ENCODE data around the gene ADCY6.
A peak's percentile ranks its signal among the peaks of the same experiment; 100 is the strongest.

Gene ADCY6

DNA sequence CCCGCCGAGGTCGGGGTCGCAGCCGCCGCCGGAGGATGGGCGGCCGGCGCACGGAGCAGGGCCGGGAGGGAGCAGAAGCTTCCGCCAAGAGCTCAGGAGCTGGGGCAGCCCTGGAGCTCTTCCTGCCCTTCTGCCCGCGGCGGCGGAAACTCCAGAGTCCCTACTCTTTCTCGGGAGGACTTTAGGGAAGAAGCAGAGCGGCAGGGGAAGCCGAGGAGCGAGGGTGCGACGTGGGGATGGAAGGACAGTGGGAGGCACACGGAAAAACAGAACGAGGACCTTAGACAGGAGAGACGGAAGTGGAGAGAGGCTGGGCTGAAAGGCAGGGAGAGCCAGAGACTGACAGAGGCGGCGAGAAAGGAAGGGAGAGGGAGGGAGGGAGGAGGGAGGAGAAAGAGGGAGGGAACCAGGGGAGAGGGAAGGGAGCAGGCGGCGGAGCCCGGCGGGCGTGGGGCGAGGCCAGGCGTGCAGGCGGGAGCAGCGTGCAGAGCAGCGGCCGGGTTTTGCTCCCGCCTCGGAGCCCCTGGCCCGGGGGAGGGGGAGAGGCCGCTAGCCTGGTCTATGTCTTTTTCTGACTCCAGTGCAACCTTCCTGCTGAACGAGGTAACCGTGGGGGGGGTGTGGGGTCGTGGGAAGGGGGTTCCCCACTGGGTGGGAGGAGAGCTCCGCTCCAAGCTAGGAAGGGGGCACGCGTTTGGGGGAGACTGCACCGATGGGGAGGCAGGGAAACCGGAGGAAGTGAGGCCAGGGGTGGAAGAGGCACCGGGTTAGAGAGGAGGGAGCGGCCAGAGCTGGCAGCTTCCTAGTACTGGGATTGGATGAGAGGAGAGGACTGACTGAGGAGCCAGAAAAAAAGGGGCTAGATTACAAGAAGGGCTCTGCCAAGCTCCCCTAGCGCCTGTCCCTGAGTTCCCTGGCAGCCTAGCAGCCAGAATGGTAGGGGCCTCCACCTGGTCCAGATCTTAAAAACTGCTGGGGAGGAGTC lies 26.5 kb upstream of the ADCY6 start:
- DNase-seq, result peak; percentile 75 to 78

DNA sequence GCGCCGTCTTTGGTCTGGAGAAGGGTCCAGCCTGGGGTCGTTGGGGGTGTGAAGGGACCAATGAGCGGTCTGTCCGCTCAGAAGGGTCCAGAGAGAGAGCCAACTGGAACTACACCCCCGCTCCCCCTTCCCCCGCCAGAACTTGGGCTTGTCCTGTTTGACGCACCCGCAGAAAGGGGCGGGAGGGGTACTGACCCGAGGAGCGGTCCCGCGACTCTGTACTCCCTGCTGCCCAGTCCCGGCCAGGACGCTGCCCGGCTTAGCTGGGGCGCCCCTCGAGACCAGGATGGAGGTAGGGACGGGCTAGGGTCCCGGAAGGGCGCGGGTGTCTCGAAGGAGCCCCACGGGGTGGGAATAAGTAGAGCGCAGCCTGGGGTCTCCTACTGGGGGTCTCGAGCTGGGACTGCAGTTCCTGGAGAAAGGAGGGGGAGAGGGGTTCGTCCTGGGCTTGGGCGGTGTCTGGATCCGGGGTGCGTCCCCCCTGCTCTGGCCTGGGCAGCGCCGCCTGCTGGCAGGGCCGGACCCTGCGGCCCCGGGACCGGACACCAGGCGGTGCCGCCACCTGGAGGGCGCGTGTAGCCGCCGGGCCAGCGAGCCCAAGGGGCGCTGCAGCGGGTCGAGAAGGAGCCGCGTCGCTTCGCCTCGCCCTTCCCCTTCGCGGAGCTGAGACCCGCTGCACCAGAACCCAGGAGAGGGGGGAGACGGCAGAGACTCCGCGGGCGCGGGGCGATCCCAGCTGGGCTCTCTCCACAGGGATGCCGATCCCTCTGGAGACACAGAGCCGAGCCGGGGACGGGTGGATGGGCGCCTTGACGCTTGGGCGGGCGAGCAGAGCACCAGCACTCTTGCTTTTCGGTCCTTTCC lies 25.6 kb upstream of the ADCY6 start:
- peak; percentile 53 to 67 for DNase-seq

DNA sequence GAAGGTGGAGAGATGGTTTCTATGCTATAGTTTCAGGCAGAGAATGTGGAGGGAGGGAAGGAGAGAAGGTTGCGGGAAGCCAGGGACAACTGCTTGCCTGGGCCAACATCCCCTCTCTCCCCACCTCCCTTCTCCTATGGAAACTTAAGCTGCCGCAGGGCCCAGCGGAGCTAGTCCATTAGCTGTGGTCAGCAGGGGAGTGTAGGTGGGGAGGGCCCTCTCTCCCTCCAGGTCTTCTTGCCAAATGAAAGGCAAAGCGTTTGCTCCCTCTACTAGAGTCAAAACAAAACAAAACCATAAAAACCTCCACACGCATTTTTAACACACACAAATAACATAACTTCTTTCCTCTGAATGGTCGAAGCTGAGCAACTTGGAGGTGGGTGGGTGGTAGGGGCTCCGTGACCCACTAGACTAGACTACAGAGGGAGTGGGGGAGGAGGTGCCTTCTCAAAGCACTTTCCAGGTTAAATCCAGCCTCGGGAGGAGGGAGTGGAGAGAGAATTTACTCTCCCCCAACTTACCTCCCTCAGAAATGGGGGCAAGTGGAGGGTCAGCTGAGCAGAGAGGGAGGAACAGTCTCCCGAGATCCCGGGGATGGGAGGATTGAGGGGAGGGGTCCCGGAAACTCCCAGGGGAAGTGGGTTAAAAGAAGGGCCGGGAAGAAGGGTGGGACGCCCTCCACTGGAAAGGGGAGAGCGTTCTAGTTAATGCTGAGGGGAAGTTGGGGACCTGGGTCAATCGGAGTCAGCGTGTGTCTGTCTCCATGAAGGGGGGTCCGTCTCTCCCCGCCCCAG lies 24.8 kb upstream of the ADCY6 start:
- peak in 1 of 2 experiments; percentile 15 for DNase-seq

DNA sequence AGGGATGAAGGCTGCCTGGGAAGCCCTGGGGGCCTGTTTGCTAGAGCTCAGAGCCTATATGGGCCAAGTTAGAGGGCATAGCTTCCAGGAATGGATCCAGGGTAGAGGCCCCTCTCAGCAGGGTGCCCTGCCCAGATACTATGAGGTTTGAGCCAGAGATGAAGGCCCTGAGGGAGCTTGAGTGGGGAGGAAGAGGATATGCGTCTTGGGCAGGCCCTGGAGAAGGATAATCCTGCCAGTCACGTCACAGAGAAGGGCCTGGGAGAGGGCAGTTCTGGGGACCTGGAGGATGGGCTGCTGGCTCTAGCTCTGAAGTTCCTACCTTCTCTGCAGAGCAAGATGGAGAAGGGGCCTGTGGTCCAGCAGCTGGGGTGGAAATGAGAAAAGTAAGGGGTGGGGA lies 23.5 kb upstream of the ADCY6 start:
- DNase-seq, result no peak

DNA sequence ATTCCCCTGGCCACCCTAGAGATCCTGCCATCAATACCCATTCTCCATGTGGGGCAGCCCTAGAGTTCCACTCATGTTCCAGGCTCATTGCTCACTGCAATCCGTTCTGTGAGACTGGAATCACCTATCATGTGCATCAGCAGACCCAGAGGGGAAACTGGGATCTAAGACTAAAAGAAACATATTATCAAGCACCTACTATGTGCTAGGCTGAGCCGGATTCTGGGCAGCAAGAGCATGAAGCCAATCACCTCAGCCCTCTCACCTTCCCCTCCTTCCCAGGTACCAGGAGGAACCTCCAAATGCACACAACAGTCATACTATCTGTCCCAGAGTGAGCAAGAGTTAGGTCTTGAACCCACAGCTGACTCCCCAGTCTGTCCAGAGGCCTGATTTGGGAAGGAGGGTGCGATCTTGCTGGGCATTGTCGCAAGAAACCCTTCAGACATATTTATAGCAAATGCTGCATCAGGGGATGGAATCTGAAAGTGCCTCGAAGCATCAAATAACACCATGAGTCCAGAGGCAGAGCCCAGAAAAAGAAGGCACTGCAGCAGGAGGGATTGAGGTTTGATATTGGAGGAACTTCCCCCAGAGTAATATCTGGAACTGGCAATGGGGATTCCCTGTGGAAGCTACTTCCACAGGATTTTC lies 22.7 kb upstream of the ADCY6 start:
- DNase-seq, result no peak

DNA sequence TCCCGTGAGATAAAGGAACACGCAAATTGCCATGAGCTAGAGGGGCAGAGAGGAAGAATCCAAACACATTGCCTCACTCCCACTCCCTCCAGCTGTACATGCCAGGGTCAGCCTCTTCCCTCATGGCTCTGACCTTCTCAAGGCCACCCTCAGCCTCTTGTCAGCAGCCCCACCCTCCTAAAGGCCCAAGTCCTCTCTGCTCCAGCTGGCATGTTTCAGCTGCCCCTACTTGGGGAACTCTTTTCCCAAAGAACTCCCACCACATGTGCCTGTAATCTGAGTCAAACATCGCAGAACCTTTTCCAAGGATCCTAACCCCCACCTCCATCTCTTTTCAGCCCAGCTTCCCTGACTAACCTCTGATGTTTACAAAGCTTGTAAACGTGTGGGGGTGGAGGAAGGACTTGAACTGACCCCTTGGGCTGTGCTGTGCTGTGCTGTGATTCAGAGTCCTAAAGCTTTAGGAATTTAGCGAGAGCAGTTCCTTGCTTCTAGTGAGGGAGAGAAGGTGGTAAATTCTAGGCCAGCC lies 22.1 kb upstream of the ADCY6 start:
- DNase-seq, result no peak

DNA sequence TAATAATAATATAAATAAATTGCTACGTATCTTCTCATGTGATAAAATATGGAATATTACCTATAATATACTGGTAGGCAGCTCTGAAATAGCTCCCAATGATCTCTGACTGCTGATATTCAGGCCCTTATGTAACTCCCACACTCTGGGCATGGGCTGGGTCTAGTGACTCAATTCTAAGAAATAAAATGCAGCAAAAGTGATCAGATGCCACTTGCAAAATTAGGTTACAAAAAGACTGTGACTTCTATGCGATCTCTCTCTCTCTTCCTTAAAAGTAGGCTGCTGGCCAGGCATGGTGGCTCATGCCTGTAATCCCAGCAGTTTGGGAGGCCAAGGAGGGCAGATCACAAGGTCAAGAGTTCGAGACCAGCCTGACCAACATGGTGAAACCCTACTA lies 19.1 kb upstream of the ADCY6 start:
- DNase-seq, result no peak

DNA sequence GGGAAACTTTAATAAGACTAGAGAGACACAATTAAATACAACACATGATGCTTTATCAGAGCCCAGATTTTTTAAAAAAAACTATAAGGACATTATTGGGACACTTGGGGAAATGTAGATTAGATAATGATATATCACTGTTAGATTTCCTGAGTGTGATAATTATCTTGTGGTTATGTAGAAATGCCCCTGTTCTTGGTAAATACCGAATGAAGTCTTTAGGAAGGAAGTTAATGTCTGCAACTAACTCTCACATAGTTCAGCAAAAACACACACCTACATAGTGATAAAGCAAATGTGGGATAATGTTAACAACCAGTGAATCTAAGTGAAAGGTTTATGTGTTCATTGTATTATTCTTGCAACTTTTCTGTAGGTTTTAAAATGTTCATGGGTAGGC lies 14.8 kb upstream of the ADCY6 start:
- no peak for DNase-seq

DNA sequence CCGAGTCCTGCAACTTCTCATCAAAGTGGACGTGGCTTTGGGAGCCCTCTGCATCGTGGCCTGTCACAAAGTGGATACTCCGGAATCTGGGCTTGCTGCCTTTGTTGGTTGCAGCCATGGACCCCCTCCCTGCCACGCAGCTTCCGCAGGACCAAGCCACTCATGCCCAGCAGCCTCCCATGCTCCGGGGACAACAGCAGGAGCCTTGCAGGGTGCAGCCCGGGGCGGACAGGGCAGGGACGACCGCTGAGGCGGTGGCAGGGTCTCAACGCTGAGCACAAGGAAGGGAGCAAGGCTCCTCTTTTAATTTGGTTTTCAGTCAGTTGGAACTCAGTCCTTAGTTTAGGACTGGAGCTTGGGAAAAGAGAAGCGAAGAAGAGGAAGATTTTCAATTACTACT lies 12.1 kb upstream of the ADCY6 start:
- DNase-seq, result no peak

DNA sequence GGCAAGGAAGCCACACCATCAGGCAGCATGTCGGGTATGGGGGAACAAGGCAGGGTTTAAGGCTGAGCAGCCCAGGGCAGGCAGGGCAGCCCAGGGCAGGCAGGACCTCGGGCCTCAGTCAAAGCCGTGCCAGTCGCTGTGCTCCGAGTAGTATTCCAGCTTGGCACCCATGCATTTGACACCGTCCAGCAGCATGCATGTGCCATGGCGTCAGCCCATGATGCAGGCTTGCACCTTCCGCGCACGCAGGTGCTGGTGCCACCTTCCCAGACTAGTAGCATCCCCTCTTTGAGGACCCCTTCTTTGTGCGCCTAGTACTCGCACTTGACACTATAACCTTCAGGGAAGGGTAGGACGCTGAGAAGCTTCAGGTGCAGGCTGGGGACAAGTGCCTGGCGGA lies 11.6 kb upstream of the ADCY6 start:
- DNase-seq, result no peak

DNA sequence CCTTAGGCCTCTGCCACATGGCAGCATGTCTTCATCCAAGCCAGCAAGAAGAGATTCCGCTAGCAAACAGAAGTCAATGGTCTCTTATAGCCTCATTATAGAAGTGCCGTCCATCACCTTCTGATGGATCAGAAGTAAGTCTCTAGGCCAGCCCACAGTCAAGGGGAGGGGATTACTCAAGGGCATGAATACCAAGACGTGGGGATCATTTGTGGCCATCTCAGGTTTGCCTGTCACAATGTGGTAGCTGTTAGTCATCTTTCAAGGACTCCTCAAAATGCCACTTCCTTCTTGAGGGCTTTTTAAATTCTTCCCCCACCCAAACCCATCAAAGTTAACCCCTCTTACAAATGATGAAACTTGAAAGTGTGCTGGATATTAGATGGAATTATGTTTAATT lies 8.1 kb upstream of the ADCY6 start:
- DNase-seq, result peak in 1 of 2 experiments; percentile 29

DNA sequence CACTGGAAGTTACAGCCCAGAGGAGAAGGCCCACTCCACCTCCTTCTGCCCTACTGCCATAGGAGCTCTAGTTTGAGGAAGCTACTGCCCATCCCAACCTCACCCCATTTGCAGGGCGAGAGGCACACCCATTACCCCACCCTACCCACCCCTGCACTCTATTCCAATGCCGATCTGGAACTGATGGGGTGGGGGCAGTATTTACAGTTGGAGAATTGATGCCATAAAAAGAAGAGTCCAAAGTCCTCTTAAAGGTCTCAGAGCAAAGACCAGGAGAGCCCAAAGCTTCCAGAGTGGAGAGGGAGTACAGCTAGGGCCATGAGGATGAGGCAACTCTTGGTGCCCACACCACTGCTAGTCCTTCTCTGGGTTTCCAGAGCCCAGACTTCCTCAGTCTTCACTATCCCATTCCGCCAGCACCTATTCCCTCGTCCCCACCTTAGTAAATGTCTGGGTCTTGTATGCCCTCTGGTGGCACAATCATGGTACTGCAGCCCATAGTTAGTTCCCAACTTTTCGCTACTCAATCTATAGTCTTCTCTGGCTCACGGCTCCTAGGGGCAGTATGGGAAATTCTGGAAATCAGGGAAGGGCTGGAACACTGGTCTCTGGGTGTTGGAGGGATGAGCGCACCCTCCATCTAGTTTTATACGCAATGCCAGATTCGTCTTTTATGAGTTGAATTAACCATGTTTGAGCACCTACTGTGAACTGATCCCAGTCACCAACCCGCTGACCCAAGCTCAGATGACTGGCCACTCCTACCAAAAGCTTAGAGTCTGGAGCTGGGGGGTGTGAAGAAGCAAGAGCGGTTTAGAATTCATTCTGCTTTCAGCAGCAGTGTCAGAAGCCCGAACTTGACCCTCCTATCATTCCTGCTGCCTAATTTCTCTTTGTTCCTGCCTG lies 6.9 kb upstream of the ADCY6 start:
- DNase-seq, result peak; percentile 28 to 50

DNA sequence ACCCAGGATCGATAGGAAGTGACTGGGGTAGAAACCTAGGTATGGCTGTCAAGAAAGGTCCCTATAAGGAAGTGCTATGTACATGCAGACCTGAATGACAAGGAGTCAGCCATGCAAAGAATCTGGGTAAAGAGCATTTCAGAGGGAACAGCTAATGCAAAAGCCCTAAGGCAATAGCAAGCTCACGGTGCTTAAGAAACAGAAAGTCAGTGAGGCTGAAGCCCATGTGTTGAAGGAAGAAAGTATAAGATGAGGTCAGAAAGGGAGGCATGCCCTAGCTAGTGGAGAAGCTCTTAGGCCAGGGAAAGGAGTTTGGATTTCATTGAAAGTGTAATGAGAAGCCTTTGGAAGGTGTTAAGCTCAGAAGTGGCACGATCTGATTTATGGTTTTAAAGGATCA lies 6.0 kb upstream of the ADCY6 start:
- DNase-seq, result no peak

DNA sequence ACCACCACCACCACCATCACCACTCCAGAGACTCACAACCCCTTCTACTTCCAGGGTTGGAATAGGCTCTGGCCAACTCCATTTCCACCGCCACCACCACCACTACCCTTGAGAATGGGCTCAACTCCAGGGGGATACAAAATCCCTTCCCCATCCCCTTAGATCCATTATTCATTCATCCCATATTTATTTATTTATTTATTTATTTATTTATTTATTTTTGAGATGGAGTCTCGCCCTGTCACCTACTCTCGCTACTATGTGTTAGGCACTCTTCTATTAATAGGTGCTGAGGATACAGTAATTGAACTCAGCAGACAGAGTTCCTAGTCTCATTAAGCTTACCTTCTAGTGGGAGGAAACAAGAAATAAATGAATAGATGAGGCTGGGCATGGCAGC lies 4.8 kb upstream of the ADCY6 start:
- DNase-seq, result no peak

DNA sequence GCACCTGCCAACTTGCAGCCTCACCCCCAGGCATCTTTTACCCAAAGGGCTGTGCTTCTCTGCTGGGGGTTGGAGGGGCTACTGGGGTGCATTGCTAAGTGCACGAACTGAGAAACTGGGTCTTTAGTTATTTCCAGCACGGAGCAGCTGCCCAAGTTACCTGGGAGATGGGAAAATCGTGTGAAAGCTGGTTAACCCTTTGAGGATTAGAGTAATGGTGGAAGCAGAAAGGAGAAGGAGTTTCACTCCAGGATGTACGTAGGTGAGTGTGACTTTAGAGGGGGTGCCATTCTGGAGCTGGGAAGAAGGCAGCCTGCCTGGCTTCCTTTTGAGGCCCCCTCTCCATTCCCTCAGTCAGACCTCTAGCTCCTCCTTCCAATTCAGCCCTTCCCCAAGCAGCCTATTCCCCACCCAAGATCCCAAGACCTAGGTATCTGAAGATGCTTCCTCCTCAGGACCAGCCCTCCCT lies 1.0 kb upstream of the ADCY6 start:
- no peak for DNase-seq

DNA sequence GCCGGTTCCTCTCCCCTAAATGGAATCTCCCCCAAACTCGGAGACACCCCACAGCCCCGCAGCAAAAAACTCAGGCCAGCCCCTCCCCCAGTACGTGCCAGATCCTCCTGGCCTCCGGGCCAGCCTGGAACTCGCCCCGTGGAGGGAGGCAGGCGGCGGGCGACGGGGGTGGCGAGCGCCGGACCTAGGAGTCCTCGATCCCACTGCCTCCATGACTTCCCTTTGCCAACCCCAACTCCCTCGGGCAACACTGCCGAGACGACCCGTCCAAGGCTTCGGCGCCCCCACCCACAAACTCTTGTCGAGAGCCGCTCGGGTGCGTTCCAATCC lies 400 bp downstream of the ADCY6 start:
- no peak for DNase-seq

DNA sequence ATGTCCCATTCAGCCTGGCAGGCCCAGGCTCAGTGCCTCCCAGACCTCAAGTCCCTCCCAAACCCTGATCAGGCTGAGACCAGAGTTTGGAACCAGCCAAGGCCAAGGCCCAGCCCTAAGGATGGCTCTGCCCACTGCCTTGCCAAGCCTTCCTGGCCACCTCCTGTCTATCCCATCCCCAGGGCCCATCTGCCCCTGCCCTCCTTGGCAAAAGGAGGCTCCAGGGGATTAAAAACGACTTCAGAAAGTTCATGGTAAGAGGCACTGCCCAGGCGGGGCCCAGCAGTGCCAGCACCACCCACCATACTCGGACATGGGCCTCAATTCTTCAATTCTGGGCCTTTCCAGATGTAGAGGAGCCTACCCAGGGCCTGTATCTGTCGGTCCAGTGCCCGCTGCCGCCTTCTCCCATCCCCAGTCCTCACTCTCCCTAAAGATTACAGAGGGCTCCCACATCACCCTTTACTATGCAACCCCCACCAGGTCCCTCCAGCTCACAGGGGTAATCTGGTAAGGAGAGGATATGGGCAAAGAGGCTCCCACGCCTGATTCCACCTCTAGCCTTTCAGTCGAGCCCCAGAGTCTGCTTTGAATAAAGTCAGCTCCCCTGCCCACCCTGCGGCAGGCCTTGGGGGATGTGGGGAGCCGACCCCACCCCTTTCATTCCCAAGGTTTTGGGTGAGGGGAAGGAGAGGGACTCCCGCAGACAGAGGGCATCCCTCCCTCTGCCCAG lies 932 bp downstream of the ADCY6 start:
- no peak for DNase-seq

DNA sequence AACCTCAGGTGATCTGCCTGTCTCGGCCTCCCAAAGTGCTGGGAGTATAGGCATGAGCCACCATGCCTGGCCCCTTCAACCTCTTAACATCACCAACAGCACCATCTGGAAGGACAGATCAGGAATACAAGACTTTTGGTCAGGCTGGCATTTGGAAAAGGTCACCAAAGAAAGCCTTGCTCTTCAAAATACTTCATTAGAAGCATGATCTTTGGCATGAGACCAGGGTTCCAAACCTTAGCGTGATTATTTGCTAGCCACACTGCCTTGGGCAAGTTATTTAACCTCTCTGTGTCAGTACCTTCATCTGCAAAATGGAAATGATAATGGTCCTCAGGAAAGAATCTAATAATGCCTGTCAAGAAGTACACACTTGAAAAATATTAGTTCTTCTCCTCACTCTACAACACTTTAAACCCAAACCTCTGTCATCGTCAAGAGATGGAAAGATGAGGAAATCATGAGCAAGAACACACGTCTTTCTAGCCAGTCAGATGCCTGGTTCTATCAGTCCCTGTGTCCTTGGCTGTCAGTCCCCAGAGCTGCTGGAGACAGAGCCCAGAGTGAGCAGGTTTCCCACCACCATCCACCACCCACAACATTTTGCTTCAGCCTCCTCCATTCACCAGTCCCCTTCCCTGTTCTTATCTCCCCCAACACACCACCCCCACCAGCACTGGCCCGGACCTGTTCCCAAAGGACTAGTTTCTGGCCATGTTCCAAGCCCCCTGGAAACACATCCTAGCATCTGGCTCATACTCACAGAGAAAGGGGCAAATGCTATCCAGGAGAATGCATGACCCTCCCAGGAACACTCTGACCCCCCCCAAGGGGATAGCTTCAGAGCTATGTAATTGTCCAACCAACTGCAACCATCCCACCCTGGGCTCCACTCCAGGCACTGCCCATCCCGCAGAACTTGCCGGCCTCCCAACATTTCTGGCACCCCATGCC lies 2.0 kb downstream of the ADCY6 start:
- no peak for DNase-seq

DNA sequence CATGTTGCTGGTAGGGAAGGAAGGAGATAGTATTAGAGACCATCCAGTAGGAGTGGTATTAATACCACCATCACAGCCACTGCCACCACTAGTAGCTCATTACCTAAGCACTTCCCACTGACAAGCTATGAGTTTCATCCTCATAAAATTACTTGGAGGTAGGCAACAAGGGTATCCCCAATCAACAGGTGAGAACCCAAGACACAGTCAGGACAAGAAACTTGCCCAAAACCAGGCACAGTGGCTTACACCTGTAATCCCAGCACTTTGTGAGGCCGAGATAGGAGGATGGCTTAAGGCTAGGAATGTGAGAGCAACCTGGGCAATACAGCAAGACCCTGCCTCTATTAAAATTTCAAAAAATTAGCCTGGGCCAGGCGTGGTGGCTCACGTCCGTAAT lies 5.5 kb downstream of the ADCY6 start:
- no peak for DNase-seq
